ENCODE measurements around the gene HDAC5. TPM values are rescaled to one million over a fixed set of nuclear protein-coding genes. Genes with fewer than 3 reads are reported as not detected.

HDAC5 gene
- total RNA-seq, result 66.8 and 125 TPM in 2 replicates
- 31.3 and 35.1 TPM in 2 replicates for polyA plus RNA-seq
- 55.6 and 56.9 TPM in 2 replicates for polyA plus RNA-seq (2012)
- 205 and 240 TPM in 2 replicates for polyA minus RNA-seq (ENCODE audit: low replicate concordance)

DNA sequence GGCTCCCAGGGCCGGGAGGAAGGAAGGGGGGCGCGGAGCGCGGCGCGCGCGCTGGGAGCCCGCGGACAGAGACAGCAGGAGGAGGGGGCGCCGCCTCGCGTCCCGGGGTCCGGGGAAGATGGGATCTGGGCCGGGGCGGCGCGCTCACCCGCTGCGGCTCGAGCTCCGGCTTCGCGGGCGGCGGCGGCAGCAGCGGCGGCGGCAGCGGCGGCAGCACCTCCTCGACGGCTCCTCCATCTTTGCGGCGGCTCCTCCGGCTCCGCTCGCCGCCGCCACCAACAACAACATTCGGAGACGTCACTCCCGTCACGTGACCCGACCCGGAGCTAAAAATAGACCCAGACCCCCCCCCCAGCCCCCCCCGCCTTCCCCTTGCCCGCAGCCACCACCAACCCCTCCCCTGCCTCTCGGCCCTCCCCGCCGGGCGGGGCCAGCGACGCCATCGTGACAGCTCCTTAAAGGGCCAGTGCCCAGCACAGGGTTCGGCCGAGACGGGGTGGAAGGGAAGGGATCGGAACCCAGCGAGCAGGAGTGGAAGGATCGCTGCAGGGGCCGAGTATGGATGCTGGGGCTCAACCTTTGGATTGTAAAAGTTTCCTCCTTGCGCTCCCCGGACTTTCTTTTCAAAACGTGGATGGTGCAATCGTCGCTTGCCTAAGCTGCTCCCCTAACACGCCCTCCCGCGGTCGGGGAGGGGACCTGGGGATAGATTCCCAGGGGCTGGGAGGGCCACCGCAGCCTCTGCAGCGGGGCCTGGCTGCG, at the start of gene HDAC5:
Gene HDAC5, minus strand, starts transcription at position 286 of the 762 bp plus-strand sequence. CDS start 6,126 bp downstream, outside the sequence.
- peak within 1 kb of the TSS; percentile 97 for H3K4me2 ChIP-seq (ENCODE audit: extremely low read depth, insufficient read depth, low read length)
- H3K36me3 ChIP-seq (ENCODE audit: control insufficient read depth, insufficient read depth, low read length), result peaks cover 3% of the 10 kb centered on the region
- TF ChIP-seq, protein P1, sequence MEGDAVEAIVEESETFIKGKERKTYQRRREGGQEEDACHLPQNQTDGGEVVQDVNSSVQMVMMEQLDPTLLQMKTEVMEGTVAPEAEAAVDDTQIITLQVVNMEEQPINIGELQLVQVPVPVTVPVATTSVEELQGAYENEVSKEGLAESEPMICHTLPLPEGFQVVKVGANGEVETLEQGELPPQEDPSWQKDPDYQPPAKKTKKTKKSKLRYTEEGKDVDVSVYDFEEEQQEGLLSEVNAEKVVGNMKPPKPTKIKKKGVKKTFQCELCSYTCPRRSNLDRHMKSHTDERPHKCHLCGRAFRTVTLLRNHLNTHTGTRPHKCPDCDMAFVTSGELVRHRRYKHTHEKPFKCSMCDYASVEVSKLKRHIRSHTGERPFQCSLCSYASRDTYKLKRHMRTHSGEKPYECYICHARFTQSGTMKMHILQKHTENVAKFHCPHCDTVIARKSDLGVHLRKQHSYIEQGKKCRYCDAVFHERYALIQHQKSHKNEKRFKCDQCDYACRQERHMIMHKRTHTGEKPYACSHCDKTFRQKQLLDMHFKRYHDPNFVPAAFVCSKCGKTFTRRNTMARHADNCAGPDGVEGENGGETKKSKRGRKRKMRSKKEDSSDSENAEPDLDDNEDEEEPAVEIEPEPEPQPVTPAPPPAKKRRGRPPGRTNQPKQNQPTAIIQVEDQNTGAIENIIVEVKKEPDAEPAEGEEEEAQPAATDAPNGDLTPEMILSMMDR (conservative IDR thresholded peaks at IDR 0.05 in 1 of 2, IDR thresholded peaks at IDR 0.05 in 1 of 2; ENCODE audit: low read depth in 1 of 2, low read length in 2 of 2), result peak; percentile 53 to 61
- no peak for TF ChIP-seq EZH2 (IDR thresholded peaks at IDR 0.05; ENCODE audit: low read length, missing control alignments)
- peak within 1 kb of the TSS; percentile 93 for H3K27ac ChIP-seq (ENCODE audit: insufficient read depth, low read length)
- peak within 1 kb of the TSS; percentile 79 to 93 (median 90) for H3K4me3 ChIP-seq (replicated peaks in 1 of 4; ENCODE audit: control extremely low read depth in 1 of 4, insufficient read depth in 1 of 4, low read depth in 3 of 4, low read length in 4 of 4)
- H3K27me3 ChIP-seq (ENCODE audit: control insufficient read depth, insufficient read depth, low read length), result no peaks in the 10 kb centered on the region
- no peaks in the 10 kb centered on the region for H4K20me1 ChIP-seq (ENCODE audit: control insufficient read depth, extremely low read depth, insufficient read depth, low read length)
- no peaks in the 10 kb centered on the region for H3K9me3 ChIP-seq (ENCODE audit: control insufficient read depth, insufficient read depth, low read depth, low read length)
- peak; percentile 90 to 95 for DNase-seq (ENCODE audit: low read depth in 2 of 2)
- peak within 1 kb of the TSS; percentile 97 for H2AFZ ChIP-seq (ENCODE audit: low read length)
- peaks cover 3% of the 10 kb centered on the region for H3K79me2 ChIP-seq (ENCODE audit: control insufficient read depth, insufficient read depth, low read length)
- H3K4me1 ChIP-seq (ENCODE audit: control insufficient read depth, extremely low read depth, insufficient read depth, low read length), result peaks cover 3% of the 10 kb centered on the region
- H3K9ac ChIP-seq (ENCODE audit: insufficient read depth, low read length), result peak within 1 kb of the TSS; percentile 88

DNA sequence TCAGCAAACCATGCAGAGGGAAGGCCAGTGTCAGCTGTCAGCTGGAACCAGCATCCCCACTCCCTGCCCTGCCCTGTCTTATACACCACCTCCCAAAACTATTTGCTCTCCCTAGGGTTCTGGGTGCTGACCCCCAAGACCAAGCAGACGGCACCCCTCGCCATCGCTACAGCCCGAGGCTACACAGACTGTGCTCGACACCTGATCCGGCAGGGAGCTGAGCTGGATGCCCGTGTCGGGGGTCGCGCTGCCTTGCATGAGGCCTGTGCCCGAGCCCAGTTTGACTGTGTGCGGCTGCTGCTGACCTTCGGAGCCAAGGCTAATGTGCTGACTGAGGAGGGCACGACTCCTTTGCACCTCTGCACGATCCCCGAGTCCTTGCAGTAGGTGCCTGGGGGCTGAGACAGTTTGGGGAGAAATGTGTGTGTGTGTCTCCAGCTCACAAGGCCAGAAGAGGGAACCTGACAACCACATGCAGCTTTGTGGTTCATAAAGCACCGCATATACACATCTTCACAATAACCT, 48.6 kb upstream of the HDAC5 start:
- TF ChIP-seq EZH2 (IDR thresholded peaks at IDR 0.05; ENCODE audit: low read length, missing control alignments), result no peak
- TF ChIP-seq, protein P1 (conservative IDR thresholded peaks at IDR 0.05 in 1 of 2, IDR thresholded peaks at IDR 0.05 in 1 of 2; ENCODE audit: low read depth in 1 of 2, low read length in 2 of 2), result no peak
- DNase-seq (ENCODE audit: low read depth in 2 of 2), result no peak

DNA sequence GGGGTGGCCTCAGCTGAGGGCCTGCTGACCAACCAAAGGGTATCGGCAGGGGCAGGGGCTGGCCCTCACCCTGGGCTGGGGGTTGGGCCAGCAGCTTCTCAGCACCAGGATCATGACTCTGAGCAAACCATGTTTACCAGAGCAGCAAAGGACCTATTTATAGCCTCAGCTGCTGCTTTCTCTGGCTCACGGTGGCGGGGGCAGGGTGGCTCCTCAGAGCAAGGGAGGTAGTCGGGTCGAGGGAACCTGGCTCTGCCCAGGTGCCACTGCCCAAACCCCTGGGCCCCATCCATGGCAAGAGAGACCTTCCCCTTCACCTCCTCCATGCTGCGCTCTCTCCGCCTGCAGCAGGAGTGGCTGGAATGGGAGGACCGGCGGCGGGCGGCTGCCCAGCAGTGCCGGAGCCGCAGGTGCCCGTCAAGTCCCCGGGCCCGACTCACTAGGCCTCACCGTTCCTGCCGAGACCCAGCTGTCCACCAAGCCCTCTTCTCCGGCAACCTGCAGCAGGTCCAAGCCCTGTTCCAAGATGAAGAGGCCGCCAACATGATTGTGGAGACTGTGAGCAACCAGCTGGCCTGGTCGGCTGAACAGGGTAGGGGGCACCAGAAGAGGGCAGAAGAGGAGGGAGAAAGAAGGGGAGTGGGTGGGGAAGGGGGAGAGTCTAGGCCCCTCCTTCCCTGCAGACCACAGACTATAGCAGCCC, 47.2 kb upstream of the HDAC5 start, which contains the start of gene ASB16:
Gene ASB16, plus strand, starts transcription at position 206 of the 703 bp plus-strand sequence. Its CDS starts 86 bp downstream, at position 292.
- H2AFZ ChIP-seq (ENCODE audit: low read length), result peak within 1 kb of the TSS; percentile 62
- no peaks in the 10 kb centered on the region for H3K36me3 ChIP-seq (ENCODE audit: control insufficient read depth, insufficient read depth, low read length)
- no peaks in the 10 kb centered on the region for H3K79me2 ChIP-seq (ENCODE audit: control insufficient read depth, insufficient read depth, low read length)
- TF ChIP-seq EZH2 (IDR thresholded peaks at IDR 0.05; ENCODE audit: low read length, missing control alignments), result no peak
- TF ChIP-seq, protein P1 (conservative IDR thresholded peaks at IDR 0.05 in 1 of 2, IDR thresholded peaks at IDR 0.05 in 1 of 2; ENCODE audit: low read depth in 1 of 2, low read length in 2 of 2), result no peak
- DNase-seq (ENCODE audit: low read depth in 2 of 2), result peak; percentile 33 to 41
- H3K4me3 ChIP-seq (replicated peaks in 1 of 4; ENCODE audit: control extremely low read depth in 1 of 4, insufficient read depth in 1 of 4, low read depth in 3 of 4, low read length in 4 of 4), result peak within 1 kb of the TSS in 1 of 4 experiments; percentile 50
- no peak within 1 kb of the TSS for H3K9ac ChIP-seq (ENCODE audit: insufficient read depth, low read length)
- H3K9me3 ChIP-seq (ENCODE audit: control insufficient read depth, insufficient read depth, low read depth, low read length), result no peaks in the 10 kb centered on the region
- H4K20me1 ChIP-seq (ENCODE audit: control insufficient read depth, extremely low read depth, insufficient read depth, low read length), result no peaks in the 10 kb centered on the region
- H3K27ac ChIP-seq (ENCODE audit: insufficient read depth, low read length), result no peak within 1 kb of the TSS
- peak within 1 kb of the TSS; percentile 59 for H3K4me2 ChIP-seq (ENCODE audit: extremely low read depth, insufficient read depth, low read length)
- H3K27me3 ChIP-seq (ENCODE audit: control insufficient read depth, insufficient read depth, low read length), result no peaks in the 10 kb centered on the region
- H3K4me1 ChIP-seq (ENCODE audit: control insufficient read depth, extremely low read depth, insufficient read depth, low read length), result peaks cover 7% of the 10 kb centered on the region

More for the DNA sequence above, 48.6 kb upstream of the HDAC5 start:
- Histone ChIP-seq H3K4me2 (ENCODE audit: extremely low read depth, insufficient read depth, low read length) (no peak overlapping the region), H3K9me3 (ENCODE audit: control insufficient read depth, insufficient read depth, low read depth, low read length) (no peaks in the 10 kb centered on the region), H2AFZ (ENCODE audit: low read length) (no peak overlapping the region), H3K36me3 (ENCODE audit: control insufficient read depth, insufficient read depth, low read length) (no peaks in the 10 kb centered on the region), H3K79me2 (ENCODE audit: control insufficient read depth, insufficient read depth, low read length) (no peaks in the 10 kb centered on the region), H3K4me3 (replicated peaks in 1 of 4; ENCODE audit: control extremely low read depth in 1 of 4, insufficient read depth in 1 of 4, low read depth in 3 of 4, low read length in 4 of 4) (no peak overlapping the region), H3K4me1 (ENCODE audit: control insufficient read depth, extremely low read depth, insufficient read depth, low read length) (peaks cover 7% of the 10 kb centered on the region), H3K9ac (ENCODE audit: insufficient read depth, low read length) (no peak overlapping the region), H4K20me1 (ENCODE audit: control insufficient read depth, extremely low read depth, insufficient read depth, low read length) (no peaks in the 10 kb centered on the region), H3K27ac (ENCODE audit: insufficient read depth, low read length) (no peak overlapping the region), H3K27me3 (ENCODE audit: control insufficient read depth, insufficient read depth, low read length) (no peaks in the 10 kb centered on the region)
